Body of pancreas (tissue), 4 donors: ENCODE results near the gene MYCBPAP. TPM values are rescaled to one million over a fixed set of nuclear protein-coding genes. Genes with fewer than 3 reads are reported as not detected.

ENCODE experiments used
- ATAC-seq: fragments of 150-250 bp; one replicate; pipeline ENCODE4 v1.9.1; 2016
- DNase-seq, 4 donors: peaks; one replicate each; pipeline ENCODE4 v3.0.0-alpha.2; 2019
- H3K27ac ChIP-seq, 4 donors: fragments of 200-600 bp; sonication (generic); 1 replicate in 3 of 4; 2 replicates in 1 of 4; pipeline versions ENCODE4 v1.5.1 to v1.6.1; 2016 to 2019; ENCODE audit warnings: mild to moderate bottlenecking in 1 of 4, mixed read lengths in 1 of 4, moderate library complexity in 1 of 4
- H3K27me3 ChIP-seq, 2 donors: fragments of 200-600 bp; sonication (generic); one replicate each; pipeline ENCODE4 v1.6.0; 2016; ENCODE audit warnings: mild to moderate bottlenecking in 1 of 2
- H3K36me3 ChIP-seq, 2 donors: fragments of 200-600 bp; sonication (generic); replicated peaks in 1 of 2; 2 replicates each; pipeline ENCODE4 v1.5.1; 2016; ENCODE audit warnings: low read depth in 2 of 2; ENCODE audit not compliant: insufficient read depth in 1 of 2
- H3K4me1 ChIP-seq: fragments of 200-600 bp; sonication (generic); one replicate; pipeline ENCODE4 v1.6.0; 2016
- H3K4me3 ChIP-seq, 2 donors: fragments of 200-600 bp; sonication (generic); 1 replicate in 1 of 2; 2 replicates in 1 of 2; pipeline ENCODE4 v1.5.1; 2016 to 2019
- H3K9me3 ChIP-seq, 3 donors: fragments of 200-600 bp; sonication (generic); 1 replicate in 2 of 3; 2 replicates in 1 of 3; pipeline ENCODE4 v1.5.1; 2016
- CTCF ChIP-seq, 7 experiments: fragments of 450-650 bp in 4 of 7; fragments of 200-600 bp in 3 of 7; sonication (generic) in 3 of 7; IDR thresholded peaks; one replicate each; pipeline ENCODE4 v1.5.1; 2016 to 2019; ENCODE audit warnings: antibody characterized with exemption in 7 of 7
- POLR2A ChIP-seq, 3 donors: fragments of 450-650 bp; IDR thresholded peaks; one replicate each; pipeline ENCODE4 v1.6.1; 2016; ENCODE audit warnings: antibody characterized with exemption in 3 of 3, mild to moderate bottlenecking in 2 of 3
- WGBS, 2 donors: methylation state at CpG; one replicate each; pipeline ENCODE4 v1.1.5; 2017; 5-methylcytosine and 5-hydroxymethylcytosine counted together
- intact Hi-C: fragments of 100-400 bp; cut with DNase I; formaldehyde crosslinking; loops from one replicate; pipeline ENCODE4 v1.15.1; 2023
- total RNA-seq, 2 donors: library from RNA; depleted of rRNA; stranded (reverse); fragments of >200 nt; gene quantifications; one replicate each; pipeline ENCODE4 v1.1.0, GENCODE V29; 2016

MYCBPAP gene
- total RNA-seq, 2 donors from 2014 or later = 0.33 TPM; not detected in 1

GRCh38 chr17:50491505-50491904 is 16.7 kb upstream of the MYCBPAP start:
- H3K36me3 ChIP-seq = no peaks in the 10 kb centered on the region
- H3K4me3 ChIP-seq = no peak overlapping the region
- DNase-seq (no peak), ATAC-seq (no peak)
- no peaks in the 10 kb centered on the region for H3K9me3 ChIP-seq
- H3K27me3 ChIP-seq = no peaks in the 10 kb centered on the region
- TF ChIP-seq POLR2A (IDR thresholded peaks at IDR 0.05) (no peak), CTCF (IDR thresholded peaks at IDR 0.05) (no peak)
- no peak overlapping the region for H3K27ac ChIP-seq
- H3K4me1 ChIP-seq = no peaks in the 10 kb centered on the region
- WGBS, 2 donors = 55 to 57% methylated on average over 1 of the region's 1 CpG
- intact Hi-C loops = no loop called here

GRCh38 chr17:50492214-50492613 is 16.0 kb upstream of the MYCBPAP start:
- intact Hi-C loops = no loop called here

DNA sequence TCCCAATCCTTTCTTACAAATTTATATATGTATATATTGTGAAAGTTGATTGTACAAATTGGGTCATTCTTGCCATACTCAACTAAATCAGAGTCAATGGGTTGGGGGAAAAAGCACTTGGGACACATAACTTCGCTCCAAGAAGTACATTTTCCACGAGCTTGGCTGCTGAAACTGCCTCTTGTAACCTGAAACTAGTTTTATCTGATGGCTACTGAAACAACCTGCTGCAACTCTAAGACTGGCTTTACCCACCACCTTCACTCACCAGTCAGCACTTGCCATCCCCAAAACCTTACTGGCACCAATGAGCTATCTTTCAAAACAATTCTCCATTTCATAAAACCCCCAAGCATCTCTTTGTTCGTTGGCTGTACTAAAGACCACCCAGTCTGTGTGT is 14.5 kb upstream of the MYCBPAP start:
- Histone ChIP-seq H3K27me3 (no peaks in the 10 kb centered on the region), H3K27ac (no peak overlapping the region), H3K4me3 (no peak overlapping the region), H3K9me3 (no peaks in the 10 kb centered on the region), H3K4me1 (no peaks in the 10 kb centered on the region), H3K36me3 (no peaks in the 10 kb centered on the region)
- TF ChIP-seq CTCF (IDR thresholded peaks at IDR 0.05) = no peak
- TF ChIP-seq POLR2A (IDR thresholded peaks at IDR 0.05) = no peak
- intact Hi-C loops = no loop called here
- WGBS, 2 donors = 37 to 46% methylated on average over 3 of the region's 3 CpGs
- no peak for ATAC-seq
- DNase-seq = no peak

More at GRCh38 chr17:50492214-50492613, 16.0 kb upstream of the MYCBPAP start:
- ATAC-seq (no peak), DNase-seq (no peak)
- H3K27me3 ChIP-seq = no peaks in the 10 kb centered on the region
- H3K27ac ChIP-seq = no peak overlapping the region
- H3K9me3 ChIP-seq = no peaks in the 10 kb centered on the region
- no peaks in the 10 kb centered on the region for H3K36me3 ChIP-seq
- no peak overlapping the region for H3K4me3 ChIP-seq
- no peak for TF ChIP-seq POLR2A (IDR thresholded peaks at IDR 0.05)
- TF ChIP-seq CTCF (IDR thresholded peaks at IDR 0.05) = no peak
- H3K4me1 ChIP-seq = no peaks in the 10 kb centered on the region
- WGBS, 2 donors = 85 to 86% methylated on average over 8 of the region's 8 CpGs

- WGBS, 2 donors = 74 to 80% methylated on average over 7 to 8 of the region's 8 CpGs
- no peak for TF ChIP-seq CTCF (IDR thresholded peaks at IDR 0.05)
- no peak for TF ChIP-seq POLR2A (IDR thresholded peaks at IDR 0.05)
- intact Hi-C loops = no loop called here
- DNase-seq (no peak), ATAC-seq (no peak)
- H3K27ac ChIP-seq = no peak overlapping the region
- H3K27me3 ChIP-seq = no peaks in the 10 kb centered on the region
- no peaks in the 10 kb centered on the region for H3K36me3 ChIP-seq
- H3K4me3 ChIP-seq = no peak overlapping the region
- H3K4me1 ChIP-seq = no peaks in the 10 kb centered on the region
- no peaks in the 10 kb centered on the region for H3K9me3 ChIP-seq
Observed at GRCh38 chr17:50495217-50495823, 12.9 kb upstream of the MYCBPAP start.

DNA sequence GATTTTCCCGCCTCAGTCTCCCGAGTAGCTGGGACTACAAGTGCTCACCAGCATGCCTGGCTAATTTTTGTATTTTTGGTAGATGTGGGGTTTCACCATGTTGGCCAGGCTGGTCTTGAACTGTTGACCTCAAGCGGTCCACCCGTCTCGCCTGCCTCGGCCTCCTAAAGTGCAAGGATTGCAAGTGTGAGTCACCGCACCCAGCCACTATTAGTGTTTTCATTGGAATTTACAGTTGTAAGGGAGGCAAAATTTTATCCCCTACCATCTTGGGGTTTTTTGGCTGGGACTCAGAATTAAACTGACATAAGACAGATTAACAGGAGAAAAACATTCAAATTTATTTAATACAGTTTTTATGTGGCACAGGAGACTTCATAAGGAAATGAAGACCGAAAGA is 12.3 kb upstream of the MYCBPAP start:
- Histone ChIP-seq H3K4me3 (no peak overlapping the region), H3K9me3 (no peaks in the 10 kb centered on the region), H3K27ac (no peak overlapping the region), H3K4me1 (no peaks in the 10 kb centered on the region), H3K27me3 (no peaks in the 10 kb centered on the region), H3K36me3 (no peaks in the 10 kb centered on the region)
- WGBS, 2 donors = 97 to 98% methylated on average over 8 of the region's 8 CpGs
- TF ChIP-seq CTCF (IDR thresholded peaks at IDR 0.05) (no peak), POLR2A (IDR thresholded peaks at IDR 0.05) (no peak)
- ATAC-seq = no peak
- no peak for DNase-seq
- intact Hi-C loops = no loop called here
